Prostate gland (tissue), 2 donors: Measurements from ENCODE around the gene SLC25A44.
"Not testable (repeated sequence)": the region's sequence is repeated elsewhere in the genome, so short reads cannot be mapped to it uniquely, and the experiment has no call there.

Experiments used
- CTCF ChIP-seq, 4 experiments: fragments of 200-600 bp in 2 of 4; fragments of 450-650 bp in 2 of 4; sonication (generic) in 2 of 4; IDR thresholded peaks; 1 replicate in 3 of 4; 2 replicates in 1 of 4; pipeline ENCODE4 v1.5.1; 2016 to 2019; ENCODE audit warnings: antibody characterized with exemption in 4 of 4, mild to moderate bottlenecking in 2 of 4, moderate library complexity in 2 of 4
- POLR2A ChIP-seq: fragments of 450-650 bp; IDR thresholded peaks from one replicate; pipeline ENCODE4 v1.6.1; 2016; ENCODE audit warnings: antibody characterized with exemption, mild to moderate bottlenecking

DNA sequence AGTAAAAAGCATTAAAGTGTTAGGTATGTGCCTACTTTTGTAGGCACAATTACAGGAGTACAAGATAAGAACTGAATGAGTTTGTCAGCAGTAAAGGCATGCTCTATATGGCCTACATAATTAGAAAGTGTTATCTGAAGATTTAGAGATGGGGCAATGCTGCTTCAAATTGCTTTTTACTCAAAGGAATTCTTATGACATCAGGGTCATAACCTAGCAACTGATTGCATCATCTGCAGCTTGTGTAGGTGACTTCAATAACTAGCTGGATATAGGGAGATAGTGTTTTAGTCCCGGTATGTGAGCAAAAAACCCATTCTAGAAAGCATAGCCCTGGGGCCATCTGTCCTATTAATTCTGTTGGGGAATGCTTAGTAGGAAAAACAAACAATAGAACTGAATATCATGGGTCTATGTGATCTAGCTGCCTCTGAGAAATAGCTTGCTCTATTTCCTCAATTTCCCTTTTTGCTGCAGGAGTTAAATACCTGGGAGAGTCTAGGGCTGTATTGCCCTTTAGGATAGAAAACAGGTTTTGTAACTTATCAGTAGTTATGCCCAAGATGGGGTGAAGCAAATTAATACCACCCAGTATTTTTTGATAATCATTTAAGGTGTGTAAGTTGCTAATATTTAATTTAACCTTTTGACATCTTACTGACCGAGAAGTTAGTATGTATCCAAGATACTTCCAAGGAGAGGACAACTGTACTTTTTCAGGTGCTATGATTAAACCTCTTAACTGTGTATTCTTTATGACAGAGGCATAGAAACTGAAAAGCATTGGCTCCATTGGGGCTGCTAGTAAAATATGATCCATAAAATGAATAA is 7.3 kb upstream of the SLC25A44 start:
- not testable (repeated sequence) for TF ChIP-seq CTCF (IDR thresholded peaks at IDR 0.05); POLR2A
